Peyer's patch (tissue), 4 donors: ENCODE results near the gene ARPP21. TPM values are rescaled to one million over a fixed set of nuclear protein-coding genes. Genes with fewer than 3 reads are reported as not detected.

ENCODE experiments used
- DNase-seq, 3 donors: peaks; one replicate each; pipeline ENCODE4 v3.0.0-alpha.2; 2017 to 2019
- H3K27ac ChIP-seq, 4 donors: fragments of 200-600 bp; sonication (generic); one replicate each; pipeline ENCODE4 v1.5.1; 2016 to 2019
- H3K27me3 ChIP-seq, 2 donors: fragments of 200-600 bp; sonication (generic); one replicate each; pipeline ENCODE4 v1.5.1; 2019
- H3K36me3 ChIP-seq, 3 donors: fragments of 200-600 bp; sonication (generic); one replicate each; pipeline ENCODE4 v1.5.1; 2016 to 2019
- H3K4me1 ChIP-seq, 4 donors: fragments of 200-600 bp; sonication (generic); one replicate each; pipeline ENCODE4 v1.5.1; 2016 to 2019
- H3K4me3 ChIP-seq, 4 donors: fragments of 200-600 bp; sonication (generic); 1 replicate in 3 of 4; 2 replicates in 1 of 4; pipeline ENCODE4 v1.5.1; 2016 to 2019; ENCODE audit warnings: mild to moderate bottlenecking in 1 of 4
- H3K9me3 ChIP-seq, 4 donors: fragments of 200-600 bp; sonication (generic); one replicate each; pipeline ENCODE4 v1.5.1; 2016 to 2019; ENCODE audit warnings: mild to moderate bottlenecking in 1 of 4
- POLR2A ChIP-seq, 2 donors: fragments of 450-650 bp; IDR thresholded peaks; one replicate each; pipeline ENCODE4 v1.5.1; 2017; ENCODE audit warnings: antibody characterized with exemption in 2 of 2, mild to moderate bottlenecking in 2 of 2, moderate library complexity in 2 of 2
- total RNA-seq, 4 donors: library from RNA; depleted of rRNA; stranded (reverse); fragments of >200 nt; gene quantifications; one replicate each; pipeline ENCODE4 v1.1.0, GENCODE V29; 2016
- TF ChIP-seq, protein P1 (sequence below), 6 experiments: fragments of 450-650 bp in 4 of 6; fragments of 200-600 bp in 2 of 6; sonication (generic) in 1 of 6; IDR thresholded peaks; one replicate each; pipeline ENCODE4 v1.5.1; 2017 to 2019; ENCODE audit warnings: antibody characterized with exemption in 6 of 6, mild to moderate bottlenecking in 3 of 6, moderate library complexity in 1 of 6

The ARPP21 gene
- total RNA-seq, 4 donors from 2014 or later = 0.27 TPM; not detected in 3

DNA sequence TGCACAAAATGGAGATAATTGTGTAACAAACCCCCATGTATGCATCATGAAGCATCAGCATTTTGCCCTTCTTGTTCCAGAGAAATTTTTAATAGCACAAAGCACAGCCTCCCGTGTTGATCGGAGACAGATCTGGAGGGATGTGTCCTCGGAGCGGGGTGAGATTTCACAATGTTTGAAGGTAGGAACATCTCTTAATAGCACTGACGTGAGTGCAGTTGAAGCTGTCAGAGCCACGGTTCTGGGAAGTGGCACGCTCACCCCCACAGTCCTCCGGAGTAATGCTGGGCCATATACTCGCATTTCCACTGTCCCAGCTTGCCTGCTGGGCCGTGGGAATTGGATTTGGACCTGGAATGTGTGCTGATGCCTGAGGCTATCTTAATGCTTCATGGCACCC lies 24.1 kb downstream of the ARPP21 start:
- Histone ChIP-seq H3K36me3 (no peaks in the 10 kb centered on the region), H3K27me3 (no peaks in the 10 kb centered on the region), H3K4me3 (no peak overlapping the region), H3K4me1 (no peaks in the 10 kb centered on the region), H3K9me3 (no peaks in the 10 kb centered on the region), H3K27ac (no peak overlapping the region)
- no peak for DNase-seq
- TF ChIP-seq, protein P1, sequence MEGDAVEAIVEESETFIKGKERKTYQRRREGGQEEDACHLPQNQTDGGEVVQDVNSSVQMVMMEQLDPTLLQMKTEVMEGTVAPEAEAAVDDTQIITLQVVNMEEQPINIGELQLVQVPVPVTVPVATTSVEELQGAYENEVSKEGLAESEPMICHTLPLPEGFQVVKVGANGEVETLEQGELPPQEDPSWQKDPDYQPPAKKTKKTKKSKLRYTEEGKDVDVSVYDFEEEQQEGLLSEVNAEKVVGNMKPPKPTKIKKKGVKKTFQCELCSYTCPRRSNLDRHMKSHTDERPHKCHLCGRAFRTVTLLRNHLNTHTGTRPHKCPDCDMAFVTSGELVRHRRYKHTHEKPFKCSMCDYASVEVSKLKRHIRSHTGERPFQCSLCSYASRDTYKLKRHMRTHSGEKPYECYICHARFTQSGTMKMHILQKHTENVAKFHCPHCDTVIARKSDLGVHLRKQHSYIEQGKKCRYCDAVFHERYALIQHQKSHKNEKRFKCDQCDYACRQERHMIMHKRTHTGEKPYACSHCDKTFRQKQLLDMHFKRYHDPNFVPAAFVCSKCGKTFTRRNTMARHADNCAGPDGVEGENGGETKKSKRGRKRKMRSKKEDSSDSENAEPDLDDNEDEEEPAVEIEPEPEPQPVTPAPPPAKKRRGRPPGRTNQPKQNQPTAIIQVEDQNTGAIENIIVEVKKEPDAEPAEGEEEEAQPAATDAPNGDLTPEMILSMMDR (IDR thresholded peaks at IDR 0.05) = no peak
- no peak for TF ChIP-seq POLR2A (IDR thresholded peaks at IDR 0.05)

DNA sequence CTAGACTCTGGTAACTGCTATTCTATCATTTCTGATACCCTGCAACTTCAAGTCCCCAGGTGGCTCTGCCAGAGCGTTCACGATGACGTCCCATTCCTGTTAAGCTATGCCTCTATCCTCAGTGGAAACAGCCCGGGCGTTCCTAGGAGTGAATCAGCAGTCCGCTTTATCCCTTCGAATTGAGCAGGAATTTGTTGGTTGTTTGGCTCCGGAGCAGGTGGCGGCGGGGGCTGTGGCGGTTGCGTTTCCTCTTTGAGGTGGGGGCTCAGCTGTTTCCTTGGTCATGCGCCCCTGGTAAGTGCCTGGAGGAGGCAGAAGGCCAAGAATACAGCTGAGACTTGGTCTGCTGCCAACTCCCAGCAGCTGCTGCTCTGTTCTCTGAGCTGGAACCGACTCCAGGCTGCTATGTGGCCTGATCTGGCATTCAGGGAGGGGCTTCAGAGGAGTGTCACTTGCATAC lies 25.2 kb downstream of the ARPP21 start:
- Histone ChIP-seq H3K4me3 (no peak overlapping the region), H3K27ac (no peak overlapping the region), H3K36me3 (no peaks in the 10 kb centered on the region), H3K9me3 (no peaks in the 10 kb centered on the region), H3K4me1 (no peaks in the 10 kb centered on the region), H3K27me3 (no peaks in the 10 kb centered on the region)
- TF ChIP-seq POLR2A (IDR thresholded peaks at IDR 0.05) = no peak
- TF ChIP-seq, protein P1 (IDR thresholded peaks at IDR 0.05) = no peak
- DNase-seq = peak in 1 of 3 donors; percentile 45

DNA sequence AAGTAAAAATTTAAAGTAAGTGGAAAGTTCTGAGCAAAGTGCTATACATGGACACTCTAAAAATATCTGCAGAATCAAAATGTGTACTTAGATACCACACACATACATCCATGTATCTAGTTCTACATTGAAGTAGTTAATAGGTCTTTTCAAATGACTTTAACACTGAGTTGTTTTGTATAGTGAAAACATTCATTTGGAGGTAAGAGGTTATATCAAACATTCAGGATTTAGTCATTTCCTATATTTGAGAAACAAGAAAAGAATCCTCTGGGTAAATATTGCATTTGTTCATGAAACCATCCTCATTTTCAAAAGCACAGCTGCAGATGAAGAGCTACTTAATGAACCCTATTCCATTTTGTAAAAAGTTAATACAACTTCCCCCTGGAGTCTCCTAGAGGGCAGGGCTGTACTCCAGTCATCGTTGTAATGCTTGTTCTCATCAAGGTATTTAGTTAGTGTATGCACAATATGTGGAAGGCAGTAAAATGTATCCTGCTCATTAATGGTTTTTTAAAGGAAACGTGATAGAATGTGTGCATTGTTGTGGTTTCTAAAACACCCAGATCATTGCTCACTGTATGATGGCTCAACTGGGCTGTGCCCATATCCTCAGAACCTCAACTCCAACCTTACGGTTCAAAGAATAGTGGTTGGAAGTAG lies 26.2 kb downstream of the ARPP21 start:
- no peak for DNase-seq
- no peak overlapping the region for H3K27ac ChIP-seq
- TF ChIP-seq POLR2A (IDR thresholded peaks at IDR 0.05) = no peak
- TF ChIP-seq, protein P1 (IDR thresholded peaks at IDR 0.05) = no peak
- H3K9me3 ChIP-seq = no peaks in the 10 kb centered on the region
- H3K4me3 ChIP-seq = no peak overlapping the region
- no peaks in the 10 kb centered on the region for H3K4me1 ChIP-seq
- no peaks in the 10 kb centered on the region for H3K36me3 ChIP-seq
- no peaks in the 10 kb centered on the region for H3K27me3 ChIP-seq

DNA sequence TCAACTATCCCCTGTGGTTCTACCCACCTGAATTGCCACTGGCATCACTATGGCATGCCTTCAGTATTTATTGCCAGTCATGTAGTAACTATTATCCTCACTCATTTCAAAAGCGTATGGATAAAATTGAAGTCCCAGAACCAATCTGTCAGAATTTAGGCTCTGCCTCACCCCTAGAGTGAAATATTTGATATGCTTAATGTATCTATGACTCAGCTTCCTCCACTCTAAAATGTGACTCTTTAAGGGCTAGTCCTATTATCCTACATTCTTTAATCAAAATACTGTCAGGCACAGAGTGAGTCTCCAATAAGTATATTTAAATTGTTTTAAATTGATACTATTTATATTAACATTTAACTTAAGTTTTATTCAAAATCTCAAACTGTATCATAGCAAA lies 27.6 kb downstream of the ARPP21 start:
- DNase-seq = no peak
- H3K4me1 ChIP-seq = no peaks in the 10 kb centered on the region
- TF ChIP-seq, protein P1 (IDR thresholded peaks at IDR 0.05) = no peak
- TF ChIP-seq POLR2A (IDR thresholded peaks at IDR 0.05) = no peak
- no peak overlapping the region for H3K27ac ChIP-seq
- no peaks in the 10 kb centered on the region for H3K9me3 ChIP-seq
- no peaks in the 10 kb centered on the region for H3K27me3 ChIP-seq
- no peak overlapping the region for H3K4me3 ChIP-seq
- H3K36me3 ChIP-seq = no peaks in the 10 kb centered on the region

DNA sequence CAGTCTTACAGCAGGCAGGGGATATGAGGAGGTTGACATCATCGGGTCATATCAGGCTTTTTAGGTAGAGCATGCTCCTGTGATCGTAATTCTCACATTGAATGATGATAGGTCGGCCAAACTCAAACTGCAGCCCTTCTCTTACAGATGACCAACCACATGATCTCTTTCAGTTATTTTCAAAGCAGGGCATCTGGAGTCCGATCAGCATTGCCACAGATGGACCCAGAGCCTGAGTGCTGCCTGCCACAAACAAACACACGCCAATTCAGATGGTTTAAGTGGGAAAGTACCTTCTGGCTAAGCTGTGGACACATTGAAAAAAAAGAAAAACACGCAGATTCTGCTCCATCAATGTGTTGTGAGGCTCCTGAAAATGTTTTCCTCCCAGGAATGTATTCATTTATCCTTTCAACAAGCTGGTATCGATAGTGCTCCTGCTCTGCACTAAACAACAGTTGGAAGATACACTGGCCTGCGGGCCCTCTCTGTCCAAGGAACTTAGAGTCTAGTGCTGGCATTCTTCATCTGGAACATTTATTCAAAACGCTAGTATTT lies 31.2 kb downstream of the ARPP21 start:
- TF ChIP-seq, protein P1 (IDR thresholded peaks at IDR 0.05) = no peak
- TF ChIP-seq POLR2A (IDR thresholded peaks at IDR 0.05) = no peak

More for the DNA sequence above, 31.2 kb downstream of the ARPP21 start:
- H3K4me3 ChIP-seq = no peak overlapping the region
- H3K9me3 ChIP-seq = no peaks in the 10 kb centered on the region
- DNase-seq = no peak
- no peaks in the 10 kb centered on the region for H3K36me3 ChIP-seq
- H3K27ac ChIP-seq = no peak overlapping the region
- H3K27me3 ChIP-seq = no peaks in the 10 kb centered on the region
- no peaks in the 10 kb centered on the region for H3K4me1 ChIP-seq
